K562 (cell line): ENCODE data around the gene LMAN2L. TPM values are rescaled to one million over a fixed set of nuclear protein-coding genes. Genes with fewer than 3 reads are reported as not detected.

Experiments used
- ATAC-seq: fragments of 200-7000 bp; cut with Tn5 transposase; 3 replicates; pipeline ENCODE4 v1.9.1; 2020; ENCODE audit warnings: moderate library complexity
- BruUV-seq: library from RNA; stranded (reverse); fragments of 400-500 nt; replicated peaks from 2 replicates; lab custom pipeline; 2021; lab: Mats Ljungman, UMichigan
- CTCF ChIA-PET: fragments of 300-600 bp; formaldehyde crosslinking; extraction: SDS; loops from one replicate; lab custom pipeline; 2021; ENCODE audit warnings: low intra/inter-chr PET ratio; lab: Yijun Ruan, JAX
- POLR2A ChIA-PET: fragments of 300-600, 350-650 bp; sonication (Branson Sonifier 250); formaldehyde crosslinking; extraction: SDS; loops from one replicate; lab custom pipeline; 2021; ENCODE audit warnings: antibody characterized with exemption, inconsistent platforms; lab: Yijun Ruan, JAX
- DNase-seq, 4 experiments: peaks; one replicate each; pipeline versions ENCODE4 v3.0.0 to v3.0.0-alpha.2; 2011 to 2018; ENCODE audit warnings: low spot score in 3 of 4, mixed read lengths in 3 of 4; ENCODE audit errors: extremely low read depth in 1 of 4
- FAIRE-seq: peaks from 2 replicates; lab custom pipeline; 2011; peaks lifted over from hg19 to GRCh38; lab: Jason Lieb, UNC
- H2AFZ ChIP-seq: 2 replicates; pipeline ENCODE4 v1.6.0; 2011; ENCODE audit warnings: low read depth, low read length, control low read depth, inconsistent platforms
- H3K27ac ChIP-seq: fragments of 200-600 bp; 3 replicates; pipeline ENCODE4 v1.8.0; 2011; ENCODE audit warnings: low read depth, mild to moderate bottlenecking, control low read depth, inconsistent platforms, low read length, moderate library complexity, mixed read lengths; ENCODE audit errors: extremely low read depth
- H3K27me3 ChIP-seq, 2 experiments: fragments of 300-600 bp in 1 of 2; 2 replicates in 1 of 2; 3 replicates in 1 of 2; pipeline versions ENCODE4 v1.6.0 to v1.8.0; 2011; ENCODE audit warnings: inconsistent platforms in 2 of 2, low read length in 2 of 2, mild to moderate bottlenecking in 1 of 2, mixed read lengths in 1 of 2, moderate library complexity in 1 of 2; ENCODE audit not compliant: control insufficient read depth in 2 of 2, insufficient read depth in 2 of 2
- H3K36me3 ChIP-seq: fragments of 300-600 bp; 3 replicates; pipeline ENCODE4 v1.8.0; 2011; ENCODE audit warnings: mild to moderate bottlenecking, low read length, inconsistent platforms; ENCODE audit not compliant: control insufficient read depth, insufficient read depth
- H3K4me1 ChIP-seq, 2 experiments: fragments of 200-600 bp in 1 of 2; replicated peaks in 1 of 2; 2 replicates in 1 of 2; 3 replicates in 1 of 2; pipeline versions ENCODE4 v1.5.1 to v1.8.0; 2011; ENCODE audit warnings: inconsistent platforms in 2 of 2, low read length in 2 of 2, mild to moderate bottlenecking in 1 of 2, mixed read lengths in 1 of 2, moderate library complexity in 1 of 2; ENCODE audit not compliant: control insufficient read depth in 2 of 2, insufficient read depth in 2 of 2
- H3K4me2 ChIP-seq: 2 replicates; pipeline ENCODE4 v1.6.1; 2011; ENCODE audit warnings: low read length, control low read depth, inconsistent platforms, mixed read lengths; ENCODE audit not compliant: insufficient read depth
- H3K4me3 ChIP-seq: fragments of 200-600 bp; sonication (generic), shearing (Covaris generic); 2 replicates; pipeline ENCODE4 v1.5.1; 2016; ENCODE audit warnings: control low read depth, inconsistent platforms
- H3K79me2 ChIP-seq: fragments of 200-600 bp; 3 replicates; pipeline ENCODE4 v1.8.0; 2011; ENCODE audit warnings: low read length, inconsistent platforms; ENCODE audit not compliant: control insufficient read depth, insufficient read depth
- H3K9ac ChIP-seq, 2 experiments: 2 replicates each; pipeline versions ENCODE4 v1.6.0 to v1.6.1; 2011; ENCODE audit warnings: low read depth in 2 of 2, low read length in 2 of 2, control low read depth in 1 of 2, inconsistent platforms in 1 of 2, mild to moderate bottlenecking in 1 of 2, mixed read lengths in 1 of 2; ENCODE audit not compliant: insufficient read depth in 1 of 2
- H3K9me1 ChIP-seq: one replicate; pipeline ENCODE4 v1.6.0; 2011; ENCODE audit warnings: inconsistent platforms, mild to moderate bottlenecking, low read length, moderate library complexity; ENCODE audit not compliant: control insufficient read depth, insufficient read depth
- H3K9me3 ChIP-seq: replicated peaks from 2 replicates; pipeline ENCODE4 v1.5.1; 2011; ENCODE audit warnings: low read depth, low read length, inconsistent platforms; ENCODE audit not compliant: control insufficient read depth, insufficient read depth
- H4K20me1 ChIP-seq: replicated peaks from 2 replicates; pipeline ENCODE4 v1.6.1; 2011; ENCODE audit warnings: low read length, inconsistent platforms, mixed read lengths; ENCODE audit not compliant: control insufficient read depth, insufficient read depth
- CCNT2 ChIP-seq: IDR thresholded peaks from 2 replicates; pipeline ENCODE4 v1.6.1; 2011; ENCODE audit warnings: borderline replicate concordance, low read depth, mild to moderate bottlenecking, moderate library complexity, mixed read lengths, low read length; ENCODE audit not compliant: insufficient read length; ENCODE audit errors: extremely low read depth
- POLR2G ChIP-seq: fragments of 200-400 bp; formaldehyde crosslinking; IDR thresholded peaks from 2 replicates; pipeline ENCODE4 v1.6.1; 2017; ENCODE audit warnings: low read depth, mild to moderate bottlenecking, antibody characterized with exemption, low read length, moderate library complexity
- RBM39 ChIP-seq: fragments of 200-400 bp; formaldehyde crosslinking; optimal IDR thresholded peaks from 2 replicates; pipeline ENCODE3; 2018; ENCODE audit warnings: low read depth, low read length
- SRSF9 ChIP-seq: fragments of 200-400 bp; formaldehyde crosslinking; IDR thresholded peaks from 2 replicates; pipeline ENCODE4 v1.6.1; 2017; ENCODE audit warnings: low read depth, low read length, borderline replicate concordance
- ZNF121 ChIP-seq: sonication (generic); formaldehyde crosslinking; conservative IDR thresholded peaks from 2 replicates; pipeline ENCODE4 v1.8.0; 2022; ENCODE audit warnings: missing genetic modification reagents
- ZNF184 ChIP-seq: sonication (generic); formaldehyde crosslinking; IDR thresholded peaks from 2 replicates; pipeline ENCODE4 v1.5.0; 2020; ENCODE audit warnings: missing genetic modification reagents
- WGBS: fragments of 100-300 bp; shearing (Covaris generic); methylation state at CpG from one replicate; pipeline ENCODE4 v1.1.6; 2016; ENCODE audit warnings: low coverage, mixed read lengths; ENCODE audit not compliant: insufficient coverage; ENCODE audit errors: missing lambda C conversion rate; 5-methylcytosine and 5-hydroxymethylcytosine counted together
- in situ Hi-C: fragments of 300-500 bp; cut with MboI; formaldehyde crosslinking; loops from 4 replicates; pipeline ENCODE4 v1.15.0; 2018; ENCODE audit warnings: inconsistent platforms, mixed read lengths
- intact Hi-C: fragments of 100-400 bp; cut with micrococcal nuclease; formaldehyde crosslinking; loops from 2 replicates; pipeline ENCODE4 v1.14.2; 2022
- polyA plus RNA-seq, 8 experiments: library from polyadenylated mRNA; depleted of rRNA in 4 of 8; stranded (reverse) in 5 of 8; unstranded in 3 of 8; fragments of >200 nt; fragmentation: Nextera tagmentation in 2 of 8; fragmentation: Illumina TruSeq in 1 of 8; extraction: Ambion mirVana in 2 of 8; extraction: Trizol in 1 of 8; gene quantifications; 2 replicates each; pipeline versions ENCODE4 v1.2.1 to v1.2.3, GENCODE V29; 2011 to 2014; ENCODE audit warnings: inconsistent platforms in 1 of 8, missing spikeins in 1 of 8
- total RNA-seq, 7 experiments: library from RNA; depleted of rRNA in 6 of 7; stranded (reverse); fragments of >200 nt in 6 of 7; fragmentation: Illumina TruSeq in 2 of 7; extraction: Trizol in 2 of 7; gene quantifications; 2 replicates each; pipeline versions ENCODE4 v1.2.1 to v1.2.3, GENCODE V29; 2011 to 2021; ENCODE audit warnings: low replicate concordance in 1 of 7

Gene LMAN2L
- total and polyA plus RNA-seq, 9 of the 15 experiments (the other 6 are each of a cell fraction or from before 2014, with no cell fraction given) = 7.2 to 37.7 (median 12.5) TPM

DNA sequence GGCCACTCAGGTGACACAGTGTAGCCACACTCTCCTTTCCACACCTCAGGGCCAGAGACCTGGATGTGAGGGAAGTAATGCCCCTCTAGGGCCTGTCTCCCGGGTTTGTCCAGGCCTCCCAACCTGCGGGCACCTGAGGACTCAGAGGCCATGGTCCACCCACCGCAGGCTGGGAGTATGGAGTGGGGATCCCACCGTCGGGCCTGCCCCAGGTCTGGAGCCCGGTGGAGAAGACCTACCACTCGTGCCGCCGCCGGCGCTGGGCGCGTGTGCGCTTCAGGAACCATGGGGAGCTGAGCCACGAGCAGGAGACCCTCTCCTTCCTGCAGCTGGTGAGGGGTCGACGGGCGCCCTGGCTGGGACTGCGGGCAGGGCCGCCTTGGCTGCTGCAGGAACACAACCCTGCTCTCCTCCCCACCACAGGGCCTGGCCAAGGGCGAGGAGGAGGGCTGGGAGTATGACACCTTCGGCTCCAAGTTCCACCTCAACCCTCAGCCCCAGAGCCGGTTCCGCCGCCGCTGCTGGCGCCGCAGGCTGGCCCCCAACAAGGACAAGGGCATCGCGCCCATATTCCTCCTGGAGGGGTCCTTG lies 48.7 kb downstream of the LMAN2L start:
- peaks cover 1 to 29% of the 10 kb centered on the region in 2 experiments; a peak in 4 of 5 replicates for H3K4me1 ChIP-seq
- no peak for TF ChIP-seq POLR2G
- TF ChIP-seq RBM39 = no peak
- TF ChIP-seq CCNT2 = no peak
- TF ChIP-seq SRSF9 = no peak
- TF ChIP-seq ZNF184 (CRISPR knock-in tag) = no peak
- no peak for TF ChIP-seq ZNF121 (CRISPR knock-in tag)
- POLR2A ChIA-PET = interaction anchor here (1.2 kb wide), 1 partner anchor 11 kb away, joined by 4 read pairs; no protein-coding TSS in a partner anchor
- H2AFZ ChIP-seq = no peak overlapping the region
- no peaks in the 10 kb centered on the region for H3K79me2 ChIP-seq
- no peaks in the 10 kb centered on the region for H3K9me3 ChIP-seq
- H3K27ac ChIP-seq = no peak overlapping the region
- H3K36me3 ChIP-seq = no peaks in the 10 kb centered on the region
- ATAC-seq (no peak), DNase-seq (no peak), FAIRE-seq (no peak)
- 43% methylated on average over 22 of the region's 30 CpGs for WGBS
- H3K9ac ChIP-seq = no peak overlapping the region
- 0 out of 2 replicates have a peak, but pooled peaks cover 7% of the 10 kb centered on the region for H4K20me1 ChIP-seq
- H3K27me3 ChIP-seq = peaks cover 4 to 8% of the 10 kb centered on the region in 2 experiments; a peak in 3 of 5 replicates
- H3K4me3 ChIP-seq = no peak overlapping the region
- H3K4me2 ChIP-seq = no peak overlapping the region
- peaks cover 5% of the 10 kb centered on the region for H3K9me1 ChIP-seq
- no TSS peak for BruUV-seq
- CTCF ChIA-PET = no interaction called here
- intact Hi-C loops (no loop called here), in situ Hi-C loops (no loop called here)
